Measurements from ENCODE around the gene ADAM19. TPM values are rescaled to one million over a fixed set of nuclear protein-coding genes. Genes with fewer than 3 reads are reported as not detected.

Gene ADAM19
- total RNA-seq, 4 donors from 2014 or later, result 1.1 to 47.9 (median 5.4) TPM

DNA sequence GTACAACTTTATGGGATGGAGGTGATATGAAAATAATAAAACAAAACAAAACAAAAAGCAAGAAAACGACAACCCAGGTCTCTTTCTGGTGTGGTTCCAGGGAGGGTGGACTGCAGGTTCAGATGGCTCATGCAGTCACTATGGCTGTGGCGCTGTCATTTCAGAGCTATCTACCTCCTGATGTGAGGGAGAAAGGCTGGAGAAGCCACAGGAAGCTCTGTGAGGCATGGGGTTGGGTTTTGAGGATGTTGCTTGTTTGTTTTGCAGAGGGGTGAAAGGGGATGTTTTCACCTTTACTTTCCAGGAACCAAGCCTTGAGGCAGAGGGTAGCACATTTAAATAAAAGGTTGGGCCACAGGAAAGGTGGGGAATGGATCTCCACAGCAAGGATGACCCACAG lies 96.8 kb downstream of the ADAM19 start:
- Histone ChIP-seq H3K36me3 (peaks cover 0 to 12% (median 0%) of the 10 kb centered on the region in 3 donors), H3K27me3 (no peaks in the 10 kb centered on the region), H3K27ac (peak overlapping the region in 3 of 4 donors; percentile 12 to 74 (median 39)), H3K4me1 (peaks cover 0 to 17% (median 2%) of the 10 kb centered on the region in 4 donors), H3K4me3 (no peak overlapping the region), H3K9me3 (no peaks in the 10 kb centered on the region)
- TF ChIP-seq, protein P1, sequence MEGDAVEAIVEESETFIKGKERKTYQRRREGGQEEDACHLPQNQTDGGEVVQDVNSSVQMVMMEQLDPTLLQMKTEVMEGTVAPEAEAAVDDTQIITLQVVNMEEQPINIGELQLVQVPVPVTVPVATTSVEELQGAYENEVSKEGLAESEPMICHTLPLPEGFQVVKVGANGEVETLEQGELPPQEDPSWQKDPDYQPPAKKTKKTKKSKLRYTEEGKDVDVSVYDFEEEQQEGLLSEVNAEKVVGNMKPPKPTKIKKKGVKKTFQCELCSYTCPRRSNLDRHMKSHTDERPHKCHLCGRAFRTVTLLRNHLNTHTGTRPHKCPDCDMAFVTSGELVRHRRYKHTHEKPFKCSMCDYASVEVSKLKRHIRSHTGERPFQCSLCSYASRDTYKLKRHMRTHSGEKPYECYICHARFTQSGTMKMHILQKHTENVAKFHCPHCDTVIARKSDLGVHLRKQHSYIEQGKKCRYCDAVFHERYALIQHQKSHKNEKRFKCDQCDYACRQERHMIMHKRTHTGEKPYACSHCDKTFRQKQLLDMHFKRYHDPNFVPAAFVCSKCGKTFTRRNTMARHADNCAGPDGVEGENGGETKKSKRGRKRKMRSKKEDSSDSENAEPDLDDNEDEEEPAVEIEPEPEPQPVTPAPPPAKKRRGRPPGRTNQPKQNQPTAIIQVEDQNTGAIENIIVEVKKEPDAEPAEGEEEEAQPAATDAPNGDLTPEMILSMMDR (IDR thresholded peaks at IDR 0.05), result no peak
- TF ChIP-seq POLR2A (IDR thresholded peaks at IDR 0.05), result no peak
- DNase-seq, result no peak

DNA sequence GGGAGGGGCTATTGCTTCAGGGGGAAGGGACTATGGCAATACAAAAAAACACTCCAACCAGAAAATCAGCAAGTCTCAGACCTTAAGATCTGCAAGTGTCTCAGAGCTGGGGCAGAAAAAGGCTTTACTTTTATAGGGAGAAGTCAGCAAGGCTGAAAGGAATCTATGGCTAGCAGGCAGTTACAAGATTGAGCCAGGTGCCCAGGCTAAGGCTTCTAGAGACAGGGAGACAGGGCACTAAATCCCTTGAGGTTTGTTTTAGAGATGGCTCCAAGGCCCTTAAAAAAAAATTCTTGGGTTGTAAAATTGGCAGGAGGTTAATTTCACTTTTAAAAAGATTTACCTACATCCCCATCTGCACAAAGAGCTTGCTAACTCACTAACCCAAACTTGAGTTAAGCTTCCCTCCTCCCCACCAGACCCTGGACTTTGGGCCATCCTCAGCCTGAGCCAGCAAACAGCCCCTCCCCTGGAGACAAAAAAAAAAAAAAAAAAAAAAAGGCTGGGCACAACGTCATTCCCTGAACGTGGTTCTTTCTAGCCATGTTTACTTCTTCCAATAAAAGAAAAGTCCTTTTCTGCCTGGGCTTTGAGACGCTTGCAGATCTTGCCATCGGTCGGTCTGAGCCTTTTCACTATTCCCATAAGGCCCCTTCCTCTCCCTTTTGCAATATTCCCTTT lies 97.6 kb downstream of the ADAM19 start:
- Histone ChIP-seq H3K4me3 (no peak overlapping the region), H3K27me3 (no peaks in the 10 kb centered on the region), H3K9me3 (no peaks in the 10 kb centered on the region), H3K4me1 (peaks cover 0 to 17% (median 2%) of the 10 kb centered on the region in 4 donors), H3K27ac (peak overlapping the region in 1 of 4 donors; percentile 74), H3K36me3 (peaks cover 0 to 12% (median 0%) of the 10 kb centered on the region in 3 donors)
- DNase-seq, result no peak
- TF ChIP-seq, protein P1 (IDR thresholded peaks at IDR 0.05), result no peak
- TF ChIP-seq POLR2A (IDR thresholded peaks at IDR 0.05), result no peak

DNA sequence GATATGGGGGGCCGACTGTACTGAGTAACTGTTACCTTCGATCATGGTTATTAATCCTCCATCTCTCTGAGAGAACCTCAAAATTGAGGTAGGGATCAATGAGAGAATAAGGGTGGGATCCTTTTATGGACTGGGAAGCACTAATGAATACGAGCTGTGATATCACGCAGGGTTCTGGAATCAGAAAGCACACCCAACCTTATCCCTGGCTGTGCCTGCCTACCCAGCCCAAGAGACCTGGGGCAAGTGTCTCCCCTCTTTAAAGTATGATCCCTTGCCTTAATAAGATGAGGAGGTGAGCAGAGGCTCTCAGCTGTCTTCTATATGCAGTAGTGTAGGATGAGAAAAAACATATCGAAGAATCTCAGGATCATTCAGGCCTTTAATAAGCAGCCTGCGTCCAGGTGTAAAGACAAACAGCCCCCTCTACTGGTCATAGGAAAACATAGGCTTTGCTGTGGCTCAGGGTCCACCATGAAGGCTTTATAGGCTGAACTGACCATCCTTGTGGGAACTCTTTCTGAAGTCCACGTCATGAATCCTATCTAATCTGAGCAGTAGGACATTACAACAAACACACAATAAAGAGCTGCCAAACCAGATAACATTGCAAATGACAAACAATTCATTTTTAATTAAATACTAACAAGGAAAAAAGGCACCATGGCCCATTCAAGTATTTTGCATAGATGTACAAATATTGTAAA lies 98.7 kb downstream of the ADAM19 start:
- peaks cover 0 to 17% (median 2%) of the 10 kb centered on the region in 4 donors for H3K4me1 ChIP-seq
- H3K36me3 ChIP-seq, result peaks cover 0 to 8% (median 0%) of the 10 kb centered on the region in 3 donors
- TF ChIP-seq POLR2A (IDR thresholded peaks at IDR 0.05), result no peak
- TF ChIP-seq, protein P1 (IDR thresholded peaks at IDR 0.05), result peak; percentile 58 to 77 (median 74)
- no peak overlapping the region for H3K4me3 ChIP-seq
- DNase-seq, result peak in 1 of 3 donors; percentile 67
- no peaks in the 10 kb centered on the region for H3K27me3 ChIP-seq
- no peaks in the 10 kb centered on the region for H3K9me3 ChIP-seq
- H3K27ac ChIP-seq, result peak overlapping the region in 1 of 4 donors; percentile 32

DNA sequence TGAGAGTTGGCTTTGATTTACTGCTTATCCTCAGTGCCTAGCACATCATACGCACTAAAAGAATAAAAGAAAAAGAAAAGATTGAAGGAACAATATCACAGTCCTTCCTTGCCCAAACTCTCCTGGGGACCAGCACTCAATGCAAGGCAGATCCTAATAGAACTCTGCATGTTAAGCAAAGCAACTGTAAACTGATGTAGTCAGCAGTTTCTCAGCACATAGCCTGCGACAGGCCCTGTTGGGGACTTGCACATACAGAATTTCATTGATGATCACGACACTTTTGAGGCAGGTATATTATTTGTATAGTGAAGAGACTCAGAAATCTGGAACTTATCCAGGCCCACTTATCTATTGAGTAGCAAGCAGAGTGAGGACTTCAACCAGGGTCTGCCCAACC lies 100.1 kb downstream of the ADAM19 start:
- no peak for TF ChIP-seq POLR2A (IDR thresholded peaks at IDR 0.05)
- TF ChIP-seq, protein P1 (IDR thresholded peaks at IDR 0.05), result no peak
- peaks cover 0 to 6% (median 2%) of the 10 kb centered on the region in 4 donors for H3K4me1 ChIP-seq
- no peaks in the 10 kb centered on the region for H3K36me3 ChIP-seq
- no peaks in the 10 kb centered on the region for H3K27me3 ChIP-seq
- no peak overlapping the region for H3K27ac ChIP-seq
- no peaks in the 10 kb centered on the region for H3K9me3 ChIP-seq
- H3K4me3 ChIP-seq, result no peak overlapping the region
- no peak for DNase-seq

DNA sequence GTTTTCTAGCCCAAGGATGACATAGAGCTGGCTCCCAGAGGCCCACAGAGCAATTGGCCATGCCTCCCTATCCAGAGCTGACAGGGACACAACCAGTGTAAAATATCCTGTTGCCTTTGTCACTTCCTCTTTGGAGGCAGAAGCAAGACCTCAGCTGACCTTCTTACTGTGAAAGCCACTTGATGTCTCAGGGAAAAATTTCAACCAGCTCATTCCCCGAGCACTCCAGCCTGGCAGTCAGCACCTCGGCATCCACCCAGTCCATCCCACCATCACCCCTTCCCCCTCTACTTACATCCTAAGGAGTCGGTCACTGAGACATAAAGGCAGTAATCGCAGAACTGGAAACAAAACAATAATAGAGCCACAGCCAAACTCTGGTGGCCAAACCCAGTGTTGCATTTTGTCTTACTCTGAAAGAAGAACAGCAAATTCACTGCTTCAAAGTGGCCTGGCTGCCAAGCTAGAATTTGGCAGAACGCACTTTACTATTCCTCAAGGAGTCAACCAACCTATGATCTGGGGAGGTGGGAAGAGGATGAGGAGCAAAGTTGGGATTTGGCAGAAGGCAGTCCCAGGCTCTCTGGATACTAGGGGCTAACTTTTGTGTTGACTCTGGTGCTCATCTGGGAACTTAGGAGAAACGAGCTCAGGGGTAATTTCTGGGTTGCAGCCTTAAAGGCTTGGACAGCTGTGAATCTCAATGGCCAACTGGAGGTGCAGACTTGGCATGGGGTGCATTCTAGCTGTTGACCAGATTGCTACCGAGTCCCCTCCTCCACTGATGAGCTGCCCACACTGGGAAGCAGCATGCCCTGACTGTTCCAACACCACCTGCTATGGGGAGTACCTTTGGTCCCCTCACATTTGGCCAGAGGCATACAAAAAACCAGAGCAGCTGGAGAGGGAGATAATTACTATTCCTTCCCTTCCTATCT lies 101.9 kb downstream of the ADAM19 start:
- Histone ChIP-seq H3K4me3 (no peak overlapping the region), H3K27me3 (no peaks in the 10 kb centered on the region), H3K36me3 (no peaks in the 10 kb centered on the region), H3K9me3 (no peaks in the 10 kb centered on the region), H3K27ac (no peak overlapping the region), H3K4me1 (no peaks in the 10 kb centered on the region)
- TF ChIP-seq, protein P1 (IDR thresholded peaks at IDR 0.05), result no peak
- TF ChIP-seq POLR2A (IDR thresholded peaks at IDR 0.05), result no peak
- no peak for DNase-seq

Data from Peyer's patch (tissue), 4 donors.